Left lung (tissue), 10 donors: ENCODE measurements around the gene DLEU7. TPM values are rescaled to one million over a fixed set of nuclear protein-coding genes. Genes with fewer than 3 reads are reported as not detected.
A peak's percentile ranks its signal among the peaks of the same experiment; 100 is the strongest.

Source experiments
- ATAC-seq: fragments of 200-7000 bp; cut with Tn5 transposase; one replicate; pipeline ENCODE4 v1.9.1; 2020; ENCODE audit warnings: moderate library complexity
- DNase-seq, 4 donors: peaks; one replicate each; pipeline ENCODE4 v3.0.0-alpha.2; 2013 to 2020
- H3K27ac ChIP-seq, 2 donors: fragments of 200-600 bp; sonication (generic) in 1 of 2; one replicate each; pipeline versions ENCODE4 v1.5.0 to v1.8.0; 2020 to 2021
- H3K27me3 ChIP-seq, 2 donors: fragments of 200-600 bp; sonication (generic) in 1 of 2; one replicate each; pipeline versions ENCODE4 v1.5.0 to v1.8.0; 2020 to 2021
- H3K36me3 ChIP-seq, 2 donors: fragments of 200-600 bp; sonication (generic) in 1 of 2; one replicate each; pipeline versions ENCODE4 v1.5.0 to v1.8.0; 2020 to 2021
- H3K4me1 ChIP-seq, 2 donors: fragments of 200-600 bp; one replicate each; pipeline ENCODE4 v1.8.0; 2021
- H3K4me3 ChIP-seq, 2 donors: fragments of 200-600 bp; sonication (generic) in 1 of 2; one replicate each; pipeline versions ENCODE4 v1.5.0 to v1.8.0; 2020 to 2021; ENCODE audit warnings: mild to moderate bottlenecking in 1 of 2
- H3K9me3 ChIP-seq, 2 donors: fragments of 200-600 bp; sonication (generic) in 1 of 2; one replicate each; pipeline versions ENCODE4 v1.5.0 to v1.8.0; 2020 to 2021
- CTCF ChIP-seq, 2 donors: fragments of 200-600 bp; sonication (generic) in 1 of 2; IDR thresholded peaks; one replicate each; pipeline versions ENCODE4 v1.5.0 to v1.8.0; 2021; ENCODE audit warnings: antibody characterized with exemption in 2 of 2
- intact Hi-C, 2 donors: fragments of 100-400 bp; cut with DNase I; formaldehyde crosslinking; loops; one replicate each; pipeline versions ENCODE4 v1.11.2 to v1.14.2; 2022
- polyA plus RNA-seq, 6 donors: library from polyadenylated mRNA; unstranded; fragments of 120-200 nt; gene quantifications; one replicate each; pipeline ENCODE4 v1.2.1, GENCODE V29; 2013; ENCODE audit not compliant: insufficient read length in 6 of 6
- total RNA-seq, 2 donors: library from RNA; stranded (reverse); fragmentation: NEBNext Ultra II Directional; extraction: Animal tissue kit (Norgen Biotek cat#: 25700); gene quantifications; one replicate each; pipeline ENCODE4 v1.2.1, GENCODE V29; 2021
- donor health status: DM: no; HTN: yes; CAD: no.
- donor health status: DM: no; HTN: no; CAD: no.

The DLEU7 gene
- total and polyA plus RNA-seq, 8 donors: 0.23 to 1.9 (median 0.39) TPM

GRCh38 chr13:50829896-50830295 lies 13.6 kb downstream of the DLEU7 start:
- TF ChIP-seq CTCF (IDR thresholded peaks at IDR 0.05): no peak
- no peak overlapping the region for H3K27ac ChIP-seq
- ATAC-seq (no peak), DNase-seq (peak in 1 of 4 donors; percentile 21)
- no peaks in the 10 kb centered on the region for H3K36me3 ChIP-seq
- H3K4me3 ChIP-seq: no peak overlapping the region
- intact Hi-C loops: no loop called here
- no peaks in the 10 kb centered on the region for H3K4me1 ChIP-seq
- H3K27me3 ChIP-seq: no peaks in the 10 kb centered on the region
- H3K9me3 ChIP-seq: peaks cover 0 to 7% of the 10 kb centered on the region in 2 donors

GRCh38 chr13:50829226-50829625 lies 14.3 kb downstream of the DLEU7 start:
- DNase-seq: no peak
- ATAC-seq: no peak
- Histone ChIP-seq H3K36me3 (no peaks in the 10 kb centered on the region), H3K27me3 (no peaks in the 10 kb centered on the region), H3K4me1 (no peaks in the 10 kb centered on the region), H3K27ac (no peak overlapping the region), H3K4me3 (no peak overlapping the region), H3K9me3 (peaks cover 0 to 7% of the 10 kb centered on the region in 2 donors)
- intact Hi-C loops: no loop called here
- TF ChIP-seq CTCF (IDR thresholded peaks at IDR 0.05): no peak

GRCh38 chr13:50826035-50826434 lies 17.5 kb downstream of the DLEU7 start:
- H3K4me3 ChIP-seq: no peak overlapping the region
- no peaks in the 10 kb centered on the region for H3K27me3 ChIP-seq
- H3K4me1 ChIP-seq: no peaks in the 10 kb centered on the region
- DNase-seq (no peak), ATAC-seq (no peak)
- H3K27ac ChIP-seq: no peak overlapping the region
- TF ChIP-seq CTCF (IDR thresholded peaks at IDR 0.05): no peak
- no peaks in the 10 kb centered on the region for H3K9me3 ChIP-seq
- H3K36me3 ChIP-seq: no peaks in the 10 kb centered on the region
- intact Hi-C loops: no loop called here

GRCh38 chr13:50812242-50812641 lies 31.2 kb downstream of the DLEU7 start:
- DNase-seq (no peak), ATAC-seq (no peak)
- no peaks in the 10 kb centered on the region for H3K36me3 ChIP-seq
- intact Hi-C loops: no loop called here
- no peak overlapping the region for H3K4me3 ChIP-seq
- no peaks in the 10 kb centered on the region for H3K9me3 ChIP-seq
- H3K4me1 ChIP-seq: no peaks in the 10 kb centered on the region
- no peaks in the 10 kb centered on the region for H3K27me3 ChIP-seq
- TF ChIP-seq CTCF (IDR thresholded peaks at IDR 0.05): no peak
- no peak overlapping the region for H3K27ac ChIP-seq

GRCh38 chr13:50810998-50811397 lies 32.5 kb downstream of the DLEU7 start:
- H3K27ac ChIP-seq: no peak overlapping the region
- no peaks in the 10 kb centered on the region for H3K27me3 ChIP-seq
- H3K9me3 ChIP-seq: peaks cover 0 to 1% of the 10 kb centered on the region in 2 donors
- intact Hi-C loops: no loop called here
- no peaks in the 10 kb centered on the region for H3K36me3 ChIP-seq
- no peak for TF ChIP-seq CTCF (IDR thresholded peaks at IDR 0.05)
- peak; percentile 29 for ATAC-seq
- no peak overlapping the region for H3K4me3 ChIP-seq
- no peak for DNase-seq
- H3K4me1 ChIP-seq: no peaks in the 10 kb centered on the region
